Spinal cord (tissue), 10 donors: ENCODE measurements around the gene GLB1L. TPM values are rescaled to one million over a fixed set of nuclear protein-coding genes. Genes with fewer than 3 reads are reported as not detected.
"Not testable (repeated sequence)": the region's sequence is repeated elsewhere in the genome, so short reads cannot be mapped to it uniquely, and the experiment has no call there.

ENCODE experiments used
- DNase-seq, 6 donors: peaks; one replicate each; pipeline versions ENCODE4 v3.0.0 to v3.0.0-alpha.2; 2013 to 2015; ENCODE audit warnings: low spot score in 6 of 6, low read depth in 4 of 6
- H3K27ac ChIP-seq: one replicate; pipeline ENCODE4 v1.5.1; 2013; ENCODE audit warnings: low read depth, low read length, control low read depth
- H3K27me3 ChIP-seq: one replicate; pipeline ENCODE4 v1.6.1; 2013; ENCODE audit warnings: low read length; ENCODE audit not compliant: control insufficient read depth, insufficient read depth
- H3K36me3 ChIP-seq: one replicate; pipeline ENCODE4 v1.6.1; 2013; ENCODE audit warnings: low read length; ENCODE audit not compliant: control insufficient read depth, insufficient read depth
- H3K4me1 ChIP-seq: one replicate; pipeline ENCODE4 v1.6.1; 2013; ENCODE audit warnings: low read length; ENCODE audit not compliant: control insufficient read depth, insufficient read depth
- H3K4me3 ChIP-seq: one replicate; pipeline ENCODE4 v1.5.1; 2013; ENCODE audit warnings: low read depth, low read length, control low read depth
- H3K9me3 ChIP-seq: one replicate; pipeline ENCODE4 v1.6.1; 2013; ENCODE audit warnings: low read length; ENCODE audit not compliant: control insufficient read depth, insufficient read depth
- WGBS: methylation state at CpG from one replicate; pipeline ENCODE4 v1.1.5; 2013; ENCODE audit warnings: missing lambda C conversion rate; ENCODE audit not compliant: insufficient coverage; 5-methylcytosine and 5-hydroxymethylcytosine counted together
- polyA plus RNA-seq, 2 donors: library from polyadenylated mRNA; unstranded; fragments of 120-200 nt; gene quantifications; one replicate each; pipeline ENCODE4 v1.2.1, GENCODE V29; 2013; ENCODE audit not compliant: insufficient read length in 2 of 2
- total RNA-seq, 2 donors: library from RNA; depleted of rRNA in 1 of 2; stranded (reverse); fragments of 120-200 nt in 1 of 2; fragments of >200 nt in 1 of 2; gene quantifications; one replicate each; pipeline versions ENCODE4 v1.2.3 to v1.2.4, GENCODE V29; 2013 to 2014
- donor health status: healthy.

The GLB1L gene
- total and polyA plus RNA-seq, 4 donors = 9.4 to 22.1 (median 11.7) TPM

DNA sequence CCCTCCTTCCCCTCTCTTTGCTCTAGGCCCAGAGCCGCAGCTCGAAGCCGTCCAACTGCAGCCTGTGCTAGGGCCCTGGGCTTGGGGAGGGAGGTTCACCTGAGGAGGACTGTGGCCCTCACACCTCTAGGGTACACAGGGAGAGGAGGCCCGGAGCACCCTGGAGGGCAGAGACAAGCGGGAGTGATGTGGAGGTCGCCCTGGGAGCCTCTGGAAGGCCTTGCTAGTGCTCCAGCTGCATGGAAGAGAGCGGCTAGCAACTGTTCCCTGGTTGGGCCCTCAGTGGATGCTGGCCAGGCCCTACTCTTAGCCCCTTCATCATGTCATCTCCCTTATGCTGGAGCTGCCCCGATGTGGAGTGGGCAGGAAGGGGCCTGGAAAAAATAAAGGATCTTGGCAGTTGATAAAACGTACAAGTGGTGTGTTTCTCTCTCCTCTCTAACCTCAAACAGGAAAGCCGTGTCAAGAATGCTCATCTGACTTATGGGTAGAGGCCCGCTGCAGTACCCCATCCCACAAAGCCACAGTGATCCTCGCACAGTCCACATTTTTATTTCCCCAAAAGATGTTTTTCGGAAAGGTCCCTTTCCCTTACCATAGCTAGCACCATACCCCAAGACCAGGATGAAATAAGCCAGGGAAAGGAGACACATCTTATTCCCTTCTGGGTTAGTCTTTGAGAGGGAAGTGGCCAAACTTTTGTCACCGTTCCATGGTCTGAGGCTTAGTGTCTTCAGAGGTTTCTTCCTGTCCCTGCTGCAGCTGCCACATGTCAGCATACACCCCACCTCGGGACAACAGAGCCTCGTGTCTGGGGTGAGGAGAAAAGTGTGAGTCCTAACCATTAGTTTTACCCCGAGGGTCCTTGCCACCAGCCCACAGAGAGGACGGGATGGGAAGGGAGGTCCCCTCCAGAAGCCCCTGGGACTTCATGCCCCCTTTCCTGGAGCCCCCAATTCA lies 35.7 kb downstream of the GLB1L start:
- no peak for DNase-seq
- Histone ChIP-seq H3K9me3 (no peaks in the 10 kb centered on the region), H3K27ac (no peak overlapping the region), H3K4me3 (no peak overlapping the region), H3K4me1 (peaks cover 20% of the 10 kb centered on the region), H3K27me3 (no peaks in the 10 kb centered on the region), H3K36me3 (peaks cover 59% of the 10 kb centered on the region)
- WGBS = 86% methylated on average over 10 of the region's 18 CpGs

- no peaks in the 10 kb centered on the region for H3K9me3 ChIP-seq
- H3K4me3 ChIP-seq = no peak overlapping the region
- peaks cover 45% of the 10 kb centered on the region for H3K36me3 ChIP-seq
- peak overlapping the region; percentile 97 for H3K27ac ChIP-seq
- H3K27me3 ChIP-seq = no peaks in the 10 kb centered on the region
- WGBS = 59% methylated on average over 11 of the region's 17 CpGs
- peaks cover 20% of the 10 kb centered on the region for H3K4me1 ChIP-seq
- peak in 1 of 6 donors; percentile 44 for DNase-seq
Observed at GRCh38 chr2:219207884-219208740, 37.1 kb downstream of the GLB1L start.

- no peaks in the 10 kb centered on the region for H3K27me3 ChIP-seq
- no peaks in the 10 kb centered on the region for H3K9me3 ChIP-seq
- peak overlapping the region; percentile 97 for H3K27ac ChIP-seq
- WGBS = 11% methylated on average over 20 of the region's 22 CpGs
- peaks cover 36% of the 10 kb centered on the region for H3K36me3 ChIP-seq
- H3K4me1 ChIP-seq = peaks cover 20% of the 10 kb centered on the region
- H3K4me3 ChIP-seq = peak overlapping the region; percentile 84
- no peak for DNase-seq
Observed at GRCh38 chr2:219207134-219207883, 37.9 kb downstream of the GLB1L start.

DNA sequence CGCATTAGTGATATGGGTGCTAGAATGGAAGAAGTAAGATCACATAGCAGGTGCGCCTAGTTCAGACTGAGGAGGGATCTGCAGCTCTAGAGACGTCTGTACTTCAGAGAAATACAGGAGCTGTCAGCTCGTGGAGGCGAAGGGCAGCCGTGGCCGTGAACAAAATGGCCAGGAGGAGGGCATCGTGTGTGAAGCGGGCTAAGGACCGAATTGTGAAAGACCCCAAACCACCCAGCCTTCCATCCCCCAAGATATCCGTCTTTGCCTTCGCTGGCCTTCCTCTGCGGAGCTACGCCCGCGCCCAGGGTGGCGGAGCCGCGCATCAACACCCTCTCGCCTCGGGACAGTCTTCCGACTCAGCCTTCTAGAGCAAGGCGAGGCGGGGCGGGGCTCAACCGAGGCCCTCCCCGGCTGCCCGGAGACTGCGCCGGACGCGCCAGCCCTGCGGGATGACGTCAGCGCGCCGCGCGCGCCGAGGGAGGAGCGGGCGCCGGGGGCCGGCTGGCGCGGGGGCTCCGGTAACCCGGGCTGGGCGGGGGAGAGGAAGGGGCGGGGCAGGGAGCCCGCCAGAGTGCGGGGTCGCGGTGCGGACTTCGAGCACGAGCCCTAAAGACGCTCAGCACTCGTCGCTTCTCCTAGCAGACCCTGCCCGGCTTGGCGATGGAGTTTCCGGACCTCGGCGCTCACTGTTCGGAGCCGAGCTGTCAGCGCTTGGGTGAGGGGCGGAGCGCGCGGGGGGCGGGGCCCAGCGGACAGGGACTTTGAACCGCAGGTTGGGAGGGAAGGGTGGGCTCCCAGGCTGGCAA lies 38.7 kb downstream of the GLB1L start, which contains the start of gene ZFAND2B:
Gene ZFAND2B (plus strand): TSS at position 455 of the 806 bp plus-strand sequence. CDS start 206 bp downstream, at position 661.
- peak; percentile 89 to 99 (median 95) for DNase-seq
- H3K27ac ChIP-seq = peak within 1 kb of the TSS; percentile 98
- H3K27me3 ChIP-seq = no peaks in the 10 kb centered on the region
- under 1% methylated on average over 67 of the region's 76 CpGs for WGBS
- peaks cover 20% of the 10 kb centered on the region for H3K4me1 ChIP-seq
- peak within 1 kb of the TSS; percentile 84 for H3K4me3 ChIP-seq
- no peaks in the 10 kb centered on the region for H3K9me3 ChIP-seq
- peaks cover 31% of the 10 kb centered on the region for H3K36me3 ChIP-seq

- H3K27ac ChIP-seq = peak overlapping the region; percentile 98
- H3K4me3 ChIP-seq = peak overlapping the region; percentile 84
- no peaks in the 10 kb centered on the region for H3K27me3 ChIP-seq
- H3K36me3 ChIP-seq = peaks cover 25% of the 10 kb centered on the region
- H3K9me3 ChIP-seq = no peaks in the 10 kb centered on the region
- 20% methylated on average over 6 of the region's 7 CpGs for WGBS
- peaks cover 20% of the 10 kb centered on the region for H3K4me1 ChIP-seq
- DNase-seq = no peak
Observed at GRCh38 chr2:219205981-219206327, 39.3 kb downstream of the GLB1L start.

DNA sequence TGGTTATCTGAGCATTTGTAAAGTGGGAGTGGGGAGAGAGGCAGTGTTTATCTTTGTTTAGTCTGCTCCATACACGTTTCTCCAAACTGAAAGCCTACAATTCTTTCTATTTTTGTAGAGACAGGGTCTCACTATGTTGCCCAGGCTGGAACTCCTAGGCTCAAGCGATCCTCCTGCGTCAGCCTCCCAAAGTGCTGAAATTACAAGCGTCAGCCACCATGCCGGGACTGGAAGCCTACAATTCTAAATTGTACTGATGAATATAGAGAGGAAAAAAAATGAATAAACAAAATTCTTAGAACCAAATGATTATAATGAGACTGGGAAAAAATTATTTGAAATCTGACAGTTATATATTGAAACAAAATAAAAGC lies 40.1 kb downstream of the GLB1L start:
- H3K9me3 ChIP-seq = no peaks in the 10 kb centered on the region
- H3K27me3 ChIP-seq = no peaks in the 10 kb centered on the region
- H3K36me3 ChIP-seq = peaks cover 17% of the 10 kb centered on the region
- H3K4me3 ChIP-seq = no peak overlapping the region
- H3K27ac ChIP-seq = no peak overlapping the region
- no peak for DNase-seq
- peaks cover 20% of the 10 kb centered on the region for H3K4me1 ChIP-seq
- WGBS = 80% methylated on average over 1 of the region's 5 CpGs

- Histone ChIP-seq H3K27ac (no peak overlapping the region), H3K9me3 (no peaks in the 10 kb centered on the region), H3K36me3 (peaks cover 13% of the 10 kb centered on the region), H3K4me3 (no peak overlapping the region), H3K4me1 (peaks cover 20% of the 10 kb centered on the region), H3K27me3 (no peaks in the 10 kb centered on the region)
- DNase-seq = no peak
- 100% methylated on average over 3 of the region's 7 CpGs for WGBS
Observed at GRCh38 chr2:219204425-219205164, 40.6 kb downstream of the GLB1L start.

- not testable (repeated sequence) for H3K27me3 ChIP-seq, DNase-seq, H3K9me3 ChIP-seq, H3K4me3 ChIP-seq, H3K4me1 ChIP-seq, H3K27ac ChIP-seq, H3K36me3 ChIP-seq
- WGBS = 88% methylated on average over 12 of the region's 21 CpGs
Observed at GRCh38 chr2:219201331-219201730, 43.9 kb downstream of the GLB1L start.
